ENCODE data around the gene ZNF785. TPM values are rescaled to one million over a fixed set of nuclear protein-coding genes. Genes with fewer than 3 reads are reported as not detected.

ZNF785 gene
- total RNA-seq, 1 experiment from 2014 or later: 18.8 TPM

DNA sequence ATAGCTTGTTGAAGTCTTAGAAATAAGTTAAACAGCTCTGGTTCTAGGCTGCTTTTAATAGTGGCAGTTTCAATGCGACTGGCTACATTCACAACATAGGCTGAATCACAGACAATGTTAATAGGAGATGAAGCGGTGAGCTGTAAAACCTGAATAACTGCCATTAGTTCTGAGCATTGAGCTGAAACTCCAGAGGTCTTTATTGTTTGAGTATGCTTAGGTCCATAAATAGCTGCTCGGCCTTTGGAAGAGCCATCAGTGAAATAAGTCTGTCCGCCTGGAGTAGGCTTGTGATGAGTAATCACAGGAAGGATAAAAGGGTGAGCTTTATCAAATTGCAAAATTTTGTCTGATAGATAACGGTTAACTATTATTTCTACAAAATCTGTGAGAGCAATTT, 34.1 kb upstream of the ZNF785 start:
- no peak overlapping the region for H3T11ph ChIP-seq (ENCODE audit: low read length)
- H2BK15ac ChIP-seq (ENCODE audit: low read depth, low read length): no peak overlapping the region
- peaks cover 3% of the 10 kb centered on the region for H3K23me2 ChIP-seq (ENCODE audit: insufficient read length, low read depth, low read length, poor library complexity, severe bottlenecking)
- H3K23ac ChIP-seq (ENCODE audit: insufficient read length, low read depth, low read length): no peak overlapping the region
- H3K79me2 ChIP-seq (ENCODE audit: insufficient read depth, low read length): no peaks in the 10 kb centered on the region
- Mint-ChIP-seq H3K4me3 (no peak overlapping the region), H3K36me3 (ENCODE audit: insufficient read depth in 1 of 3, low read depth in 3 of 3) (no peaks in the 10 kb centered on the region), H3K27me3 (ENCODE audit: low read depth) (peaks cover 22% of the 10 kb centered on the region), H3K9me3 (no peaks in the 10 kb centered on the region; a peak in 1 of 5 replicates), H3K4me1 (peaks cover 13 to 15% of the 10 kb centered on the region in 2 experiments), H3K27ac (no peak overlapping the region)
- no peak overlapping the region for H2BK5ac ChIP-seq (ENCODE audit: insufficient read length, low read length)
- no peak overlapping the region for H3K9ac ChIP-seq (ENCODE audit: extremely low read depth, insufficient read length, low read length)
- H4K91ac ChIP-seq (ENCODE audit: insufficient read length, low read depth, low read length): no peak overlapping the region
- H3K9me3 ChIP-seq (ENCODE audit: control insufficient read depth, low read depth, low read length): no peaks in the 10 kb centered on the region
- H3K79me1 ChIP-seq (ENCODE audit: insufficient read depth, low read depth, low read length, poor library complexity, severe bottlenecking): no peaks in the 10 kb centered on the region
- no peaks in the 10 kb centered on the region for H3K27me3 ChIP-seq (ENCODE audit: insufficient read depth, low read length)
- H2BK20ac ChIP-seq (ENCODE audit: low read depth, low read length, poor library complexity, severe bottlenecking): no peak overlapping the region
- H3K4me2 ChIP-seq (ENCODE audit: insufficient read depth, insufficient read length, low read length): no peak overlapping the region
- H3K4me1 ChIP-seq (ENCODE audit: insufficient read depth, low read length): no peaks in the 10 kb centered on the region
- no peak for DNase-seq
- TF ChIP-seq, protein P1, sequence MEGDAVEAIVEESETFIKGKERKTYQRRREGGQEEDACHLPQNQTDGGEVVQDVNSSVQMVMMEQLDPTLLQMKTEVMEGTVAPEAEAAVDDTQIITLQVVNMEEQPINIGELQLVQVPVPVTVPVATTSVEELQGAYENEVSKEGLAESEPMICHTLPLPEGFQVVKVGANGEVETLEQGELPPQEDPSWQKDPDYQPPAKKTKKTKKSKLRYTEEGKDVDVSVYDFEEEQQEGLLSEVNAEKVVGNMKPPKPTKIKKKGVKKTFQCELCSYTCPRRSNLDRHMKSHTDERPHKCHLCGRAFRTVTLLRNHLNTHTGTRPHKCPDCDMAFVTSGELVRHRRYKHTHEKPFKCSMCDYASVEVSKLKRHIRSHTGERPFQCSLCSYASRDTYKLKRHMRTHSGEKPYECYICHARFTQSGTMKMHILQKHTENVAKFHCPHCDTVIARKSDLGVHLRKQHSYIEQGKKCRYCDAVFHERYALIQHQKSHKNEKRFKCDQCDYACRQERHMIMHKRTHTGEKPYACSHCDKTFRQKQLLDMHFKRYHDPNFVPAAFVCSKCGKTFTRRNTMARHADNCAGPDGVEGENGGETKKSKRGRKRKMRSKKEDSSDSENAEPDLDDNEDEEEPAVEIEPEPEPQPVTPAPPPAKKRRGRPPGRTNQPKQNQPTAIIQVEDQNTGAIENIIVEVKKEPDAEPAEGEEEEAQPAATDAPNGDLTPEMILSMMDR (conservative IDR thresholded peaks at IDR 0.05): no peak
- H3K14ac ChIP-seq (ENCODE audit: insufficient read depth, low read length): no peak overlapping the region
- no peak overlapping the region for H4K8ac ChIP-seq (replicated peaks; ENCODE audit: insufficient read length, low read depth, low read length)
- H2BK12ac ChIP-seq (ENCODE audit: insufficient read length, low read depth, low read length): no peak overlapping the region
- H2AK5ac ChIP-seq (ENCODE audit: insufficient read length, low read length): no peak overlapping the region
- no peak overlapping the region for H3K56ac ChIP-seq (ENCODE audit: insufficient read length, low read depth, low read length)
- no peak overlapping the region for H2AFZ ChIP-seq (ENCODE audit: low read length)
- no peak overlapping the region for H3K27ac ChIP-seq (ENCODE audit: insufficient read length, low read depth, low read length)
- H2BK120ac ChIP-seq (ENCODE audit: low read depth, low read length, poor library complexity, severe bottlenecking): no peak overlapping the region
- H4K5ac ChIP-seq (ENCODE audit: insufficient read length, low read depth, low read length): no peak overlapping the region
- WGBS (ENCODE audit: extremely low coverage, insufficient read length, low lambda C conversion rate): no CpG with 5 or more reads among the region's 5 CpGs
- no peak overlapping the region for H3K4ac ChIP-seq (ENCODE audit: low read depth, low read length)
- no peaks in the 10 kb centered on the region for H4K20me1 ChIP-seq (ENCODE audit: control insufficient read depth, insufficient read depth, insufficient read length)
- no peak overlapping the region for H3K18ac ChIP-seq (ENCODE audit: insufficient read length, low read depth, low read length)
